NCI-H187 (cell line): ENCODE results near the gene TGFA.

Experiments
- DNase-seq, 2 experiments: peaks; one replicate each; lab custom pipeline; 2025; lab: John Stamatoyannopoulos, UW

Gene TGFA

DNA sequence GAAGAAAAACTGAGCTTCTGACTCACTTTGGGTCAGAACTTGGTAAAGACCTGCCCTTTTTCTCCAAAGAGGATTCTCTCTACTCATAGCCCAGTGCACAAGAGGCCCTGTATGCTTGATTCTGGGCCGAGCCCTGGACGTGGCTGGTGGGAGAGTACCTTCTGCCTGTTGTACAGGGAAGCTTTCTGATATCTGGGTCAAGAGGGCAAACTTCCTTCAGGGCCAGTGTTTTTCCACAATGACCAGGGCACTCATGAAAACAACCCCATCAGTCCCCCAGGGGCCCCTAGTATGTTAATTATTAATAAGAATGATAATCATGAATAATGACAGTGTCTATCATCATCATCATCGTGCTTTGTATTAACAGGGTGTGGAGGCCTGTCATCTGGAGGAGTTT is 90.0 kb downstream of the TGFA start:
- DNase-seq = no peak

DNA sequence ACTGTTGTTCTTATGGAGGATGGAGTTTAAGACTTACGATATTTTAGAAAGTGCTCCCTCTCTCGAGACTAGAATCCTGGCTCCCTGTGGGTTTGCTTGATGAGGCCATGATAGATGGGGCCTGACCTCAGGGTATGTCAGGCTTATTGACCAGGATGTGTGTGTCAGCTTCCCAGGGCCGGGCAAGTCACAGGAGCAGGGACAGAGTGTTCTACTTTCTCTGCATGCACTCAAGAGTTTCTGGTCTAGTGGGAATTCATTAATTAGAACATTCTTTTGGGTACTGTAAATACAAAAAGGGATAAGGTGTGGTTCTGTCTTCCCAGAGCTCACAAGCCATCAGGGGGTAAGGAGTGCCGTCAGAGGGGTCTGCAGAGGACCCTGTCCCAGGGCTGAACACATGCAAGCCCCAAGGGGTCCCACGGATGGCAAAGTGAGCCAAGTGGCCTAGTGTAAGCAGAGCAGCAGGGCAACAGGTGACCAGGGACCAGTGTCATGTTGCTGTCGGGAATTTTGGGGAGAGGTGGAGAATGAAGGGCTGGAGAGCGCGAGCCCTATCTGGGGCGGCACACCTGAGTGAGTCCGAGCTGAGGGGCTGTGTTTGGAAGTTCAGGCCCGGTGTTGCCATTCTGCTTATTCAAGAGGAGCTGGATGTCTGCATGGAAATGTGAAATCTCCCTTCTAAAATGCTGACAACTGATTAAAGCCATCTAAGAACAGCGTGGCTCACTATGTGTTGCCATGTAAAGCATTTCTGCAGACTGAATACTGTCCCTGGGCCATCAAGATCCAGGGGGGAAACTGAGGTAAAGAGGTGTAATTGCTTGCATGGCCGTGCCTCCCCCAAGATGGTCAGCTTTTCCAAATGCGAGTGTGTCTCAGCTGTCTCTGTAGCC is 91.4 kb downstream of the TGFA start:
- DNase-seq = no peak

DNA sequence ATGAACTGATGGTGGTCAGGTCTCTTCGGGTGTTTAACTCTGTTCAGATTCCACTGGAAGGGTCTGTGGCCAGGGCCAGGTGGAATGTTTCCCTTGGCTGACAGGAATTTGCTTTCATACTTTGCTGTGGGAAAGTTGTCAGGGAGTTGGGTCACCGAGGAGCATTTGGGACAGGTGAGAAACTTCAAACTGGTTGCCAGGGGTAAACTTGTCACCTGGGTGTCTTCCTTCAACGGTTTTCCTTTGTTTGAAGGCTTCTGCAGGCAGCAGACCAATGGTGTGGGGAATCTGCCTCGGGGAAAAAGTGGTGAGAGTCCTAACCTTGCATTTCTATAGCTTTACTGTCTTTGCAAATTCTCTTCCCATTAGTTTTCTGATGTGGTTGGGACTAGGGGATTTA is 92.2 kb downstream of the TGFA start:
- no peak for DNase-seq

DNA sequence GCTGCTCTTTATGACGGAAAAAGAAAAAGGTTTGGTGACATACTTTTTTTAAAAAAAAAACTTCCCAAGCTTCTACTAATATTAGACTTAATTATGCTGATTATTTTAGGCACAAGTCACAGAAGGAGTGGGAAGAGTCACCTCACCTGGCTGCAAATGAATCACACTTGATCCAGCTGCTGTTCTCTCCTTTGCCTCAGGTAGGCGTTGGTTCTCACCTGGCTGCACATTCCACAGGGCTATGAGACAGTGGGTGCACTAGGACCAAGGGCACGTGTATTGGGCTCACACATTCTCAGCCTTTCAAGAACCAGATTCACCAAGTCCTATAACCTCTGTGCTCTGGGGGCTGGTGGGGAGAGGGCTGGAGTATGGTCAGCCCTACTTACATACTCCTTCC is 93.3 kb downstream of the TGFA start:
- no peak for DNase-seq

DNA sequence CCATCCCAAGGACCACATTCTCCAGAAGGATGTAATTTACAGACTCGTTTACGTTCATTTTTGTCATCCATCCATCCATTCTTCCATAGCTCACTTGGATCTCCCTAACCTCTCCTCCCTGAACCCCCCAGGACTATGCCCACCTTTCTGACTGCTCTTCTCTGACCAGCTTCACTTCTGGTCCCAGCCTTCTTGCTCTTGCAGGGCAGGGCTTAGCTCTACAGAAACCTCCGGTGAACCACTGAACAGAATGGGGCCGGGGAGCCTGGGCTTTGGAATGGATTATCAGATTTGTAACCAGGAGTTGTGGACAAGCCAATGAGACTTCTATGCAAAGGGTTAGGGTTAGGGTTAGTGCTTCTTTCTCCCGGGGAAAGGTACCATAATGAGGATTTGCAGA is 95.0 kb downstream of the TGFA start:
- DNase-seq = no peak

DNA sequence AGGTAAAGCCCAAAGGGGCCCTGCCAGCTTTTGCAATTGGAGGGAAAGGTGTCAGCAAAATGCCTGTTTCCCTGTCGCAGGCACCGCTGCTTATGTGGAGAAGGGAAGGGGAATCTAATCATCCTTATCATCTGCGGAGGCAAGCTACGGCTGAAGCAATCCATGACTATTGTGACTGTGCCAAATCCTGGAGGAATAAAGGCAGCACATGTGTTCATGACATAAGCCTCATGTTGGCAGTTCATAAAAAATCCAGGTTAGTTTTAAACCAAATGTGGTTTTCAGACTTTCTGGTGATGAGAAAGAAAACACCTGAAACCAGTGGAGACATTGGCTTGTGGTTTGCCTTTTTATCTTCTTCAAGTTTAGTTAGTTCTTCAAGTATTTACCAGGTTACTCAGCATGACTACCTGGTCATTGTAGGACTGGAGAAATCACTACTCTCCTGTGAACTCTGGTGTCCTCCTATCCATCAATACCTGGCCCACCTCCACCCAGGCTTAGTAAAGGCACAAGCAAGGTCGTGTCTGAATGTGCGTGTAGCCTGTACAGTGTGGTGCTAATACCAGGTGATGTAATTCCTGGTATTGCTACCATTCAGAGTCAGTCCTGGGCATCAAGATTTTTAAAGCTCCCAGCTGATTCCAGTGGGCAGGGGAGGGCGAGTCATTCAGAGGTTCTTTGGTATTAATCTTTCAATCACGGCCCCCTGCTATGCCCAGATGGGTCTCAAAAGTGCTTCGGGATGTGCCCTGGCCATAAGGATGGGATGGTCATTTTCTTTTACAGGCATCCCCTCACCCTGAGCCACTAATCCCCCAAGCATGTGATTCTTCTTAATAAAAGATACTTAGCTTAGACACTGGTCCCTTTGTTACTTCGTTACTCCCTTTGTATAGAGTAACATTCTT is 96.8 kb downstream of the TGFA start:
- DNase-seq = no peak

DNA sequence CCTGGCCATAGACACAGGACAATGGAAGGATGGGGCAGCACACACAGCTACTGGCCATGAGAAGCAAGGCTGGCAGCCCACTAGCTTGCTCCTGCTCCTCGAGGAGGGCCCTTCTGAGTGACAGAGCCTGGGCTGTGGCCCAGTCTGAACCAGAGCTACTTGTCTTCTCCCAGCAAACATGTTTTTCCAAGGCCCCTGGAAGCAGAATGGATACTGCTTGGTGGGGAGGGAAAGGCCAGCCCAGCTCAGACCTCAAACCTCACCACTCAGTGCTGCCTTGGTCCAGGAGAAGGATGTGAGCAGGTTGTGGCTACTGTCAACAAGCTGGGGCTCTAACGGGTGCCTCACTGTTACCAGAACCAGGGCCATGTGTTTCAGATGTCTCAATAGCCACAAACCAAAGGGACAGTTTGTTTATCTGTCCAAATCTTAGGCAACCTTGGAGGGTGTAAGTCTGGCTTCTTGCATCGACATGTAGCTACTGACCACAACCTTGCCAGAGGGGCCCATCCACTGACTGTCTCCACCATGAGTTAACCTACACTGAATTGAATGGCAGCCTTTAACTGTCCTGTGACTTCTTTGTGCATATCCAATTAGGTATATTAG is 98.6 kb downstream of the TGFA start:
- DNase-seq = no peak

DNA sequence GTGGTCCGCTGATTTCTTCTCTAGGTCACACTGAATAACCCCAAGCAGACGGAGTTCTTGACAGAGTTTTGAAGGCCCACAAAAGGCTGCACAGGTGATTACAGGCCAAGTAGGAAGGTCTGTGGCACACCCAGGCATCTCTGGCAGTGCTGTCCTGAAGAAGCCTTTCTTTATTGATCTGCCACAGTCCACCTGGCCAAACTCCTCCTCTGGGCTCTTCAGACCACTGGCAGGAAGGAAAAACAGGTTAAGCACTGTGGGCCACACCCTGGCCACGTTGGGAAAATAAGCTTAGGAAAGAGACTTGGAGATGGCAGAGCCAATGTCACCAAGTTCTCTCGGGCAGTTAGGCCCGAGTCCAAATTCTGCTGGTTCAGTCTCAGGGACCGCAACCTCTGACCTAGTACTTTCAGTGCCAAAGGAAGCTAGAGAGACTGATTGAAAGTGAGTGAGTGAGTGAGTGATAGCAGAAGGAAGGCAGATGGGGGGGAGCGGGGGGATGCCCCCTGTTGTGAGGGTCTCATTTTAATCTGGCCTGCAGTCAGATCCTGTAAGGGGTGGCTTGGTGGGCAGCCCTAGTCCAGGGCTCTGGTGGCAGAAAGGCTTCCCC is 102.9 kb downstream of the TGFA start:
- no peak for DNase-seq

DNA sequence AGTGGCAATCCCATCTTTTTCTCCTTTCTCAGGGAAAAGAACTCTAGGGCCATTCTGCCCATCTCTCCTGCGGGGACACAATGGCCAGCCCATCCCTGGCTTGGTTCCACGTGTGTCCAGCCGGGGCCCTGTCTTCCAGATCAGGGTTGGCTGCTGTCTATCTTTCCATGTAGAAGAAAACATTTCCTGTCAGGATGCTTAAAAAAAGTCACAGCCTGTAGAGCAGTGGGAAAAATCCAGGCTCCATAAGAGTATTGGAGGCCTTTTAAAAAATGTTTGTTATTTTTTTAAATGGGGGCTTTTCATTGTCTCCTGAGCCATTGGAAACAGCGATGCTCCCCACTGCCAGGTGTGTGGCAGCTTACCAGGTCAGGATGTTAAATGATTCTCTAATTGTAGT is 105.6 kb downstream of the TGFA start:
- DNase-seq = no peak

DNA sequence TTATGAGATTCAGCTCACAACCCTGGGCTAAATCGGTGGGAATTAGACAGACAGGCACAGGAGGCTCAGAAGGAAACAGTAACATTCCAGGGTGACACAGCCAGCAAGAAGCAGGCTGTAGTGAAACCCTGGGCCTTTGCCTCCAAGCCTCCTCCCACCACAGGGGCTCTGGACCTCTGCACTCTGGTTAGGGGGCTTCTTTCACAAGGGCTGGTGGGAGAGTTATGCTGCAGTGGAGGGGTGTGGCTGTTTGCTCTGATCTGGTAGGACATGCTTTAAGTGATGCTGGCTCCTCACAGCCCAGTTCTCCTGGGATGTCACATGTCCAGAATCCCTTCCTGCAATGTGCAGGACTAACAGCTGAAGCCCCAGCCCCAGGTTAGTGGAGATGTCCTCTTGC is 109.9 kb downstream of the TGFA start:
- DNase-seq = no peak

DNA sequence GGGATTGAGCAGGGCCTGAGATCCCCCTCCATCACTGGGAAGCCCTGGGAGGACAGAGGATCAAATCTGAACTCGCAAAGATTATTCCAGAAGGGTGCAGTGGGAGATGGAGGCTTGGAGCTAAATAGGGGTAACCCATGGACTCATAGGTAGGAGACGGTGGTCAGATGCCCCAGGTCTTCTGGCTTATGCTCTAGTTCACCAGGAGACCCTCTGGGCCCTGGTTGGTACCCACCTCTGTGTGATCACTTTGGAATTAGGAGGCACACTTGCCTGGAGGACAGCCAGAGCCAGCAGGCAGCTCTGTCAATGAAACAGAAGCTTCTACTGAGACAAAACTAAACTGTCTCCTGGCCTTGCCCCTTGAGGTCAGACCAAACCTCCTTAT is 110.6 kb downstream of the TGFA start:
- no peak for DNase-seq

DNA sequence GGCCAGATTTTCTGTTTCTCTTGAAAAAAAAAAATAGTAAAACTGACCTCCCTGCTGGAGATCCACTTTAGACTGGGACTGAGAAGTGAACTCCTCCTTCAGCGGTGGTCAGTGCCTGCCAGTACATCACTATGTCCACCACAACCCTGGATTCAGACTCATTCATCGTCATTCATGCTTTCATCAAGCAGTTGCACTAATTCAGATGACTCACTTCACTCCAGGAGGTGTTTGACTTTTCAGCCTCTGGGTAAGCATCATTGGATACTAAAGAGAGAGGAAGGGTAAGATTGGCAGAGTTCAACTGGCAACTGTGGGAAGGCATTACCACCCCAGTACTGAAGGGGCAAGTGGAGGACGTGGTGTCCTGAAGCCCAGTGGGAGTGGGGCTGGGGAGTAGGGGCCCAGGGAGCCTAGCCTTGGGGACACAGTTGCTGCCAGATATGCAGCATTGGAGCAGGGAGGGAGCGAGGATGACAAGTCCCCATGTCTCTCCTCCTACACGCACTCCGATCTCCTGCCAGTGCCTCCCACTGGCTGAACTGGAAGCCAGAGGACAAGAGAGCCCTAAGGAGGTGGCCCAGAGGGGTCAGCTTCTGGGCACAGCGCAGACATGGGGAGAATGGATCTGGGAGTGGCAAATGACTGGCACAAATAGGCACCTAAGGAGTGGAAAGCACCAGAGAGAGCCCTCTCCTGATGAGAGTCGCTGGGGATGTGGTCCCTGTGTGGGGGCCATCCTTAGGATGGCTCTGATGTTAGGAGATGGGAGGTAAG is 111.1 kb downstream of the TGFA start:
- no peak for DNase-seq

DNA sequence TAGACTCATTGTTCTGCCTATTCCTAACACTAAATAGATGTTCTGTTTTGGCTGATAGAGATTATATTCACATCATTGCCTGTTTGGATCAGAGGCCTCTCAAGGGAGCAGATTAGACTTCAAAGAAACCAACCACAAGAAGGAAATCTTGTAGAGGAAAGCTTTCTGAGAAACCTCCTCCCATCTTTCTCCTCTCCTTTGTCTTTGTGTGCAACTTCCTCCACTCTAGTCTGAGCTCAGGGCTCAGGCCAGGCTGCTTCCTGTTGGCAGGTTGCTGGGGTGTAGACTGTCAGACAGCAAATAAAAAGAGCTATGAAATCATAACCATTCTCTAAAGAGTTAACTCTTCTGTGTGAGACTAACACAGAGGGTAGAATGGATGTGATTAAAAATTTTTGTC is 113.0 kb downstream of the TGFA start:
- DNase-seq = no peak

DNA sequence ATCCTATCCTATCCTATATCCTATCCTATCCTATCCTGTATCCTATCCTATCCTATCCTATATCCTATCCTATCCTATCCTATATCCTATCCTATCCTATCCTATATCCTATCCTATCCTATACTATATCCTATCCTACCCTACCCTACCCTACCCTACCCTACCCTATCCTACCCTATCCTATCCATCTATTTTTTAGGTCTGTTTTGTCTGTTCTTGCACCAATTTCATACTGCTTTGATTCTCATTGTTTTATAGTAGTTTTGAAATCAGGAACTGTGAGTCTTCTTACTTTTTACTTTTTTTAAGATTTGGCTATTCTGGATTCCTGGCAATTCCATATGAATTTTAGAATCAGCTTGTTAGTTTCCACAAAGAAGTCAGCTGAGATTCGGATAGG is 118.5 kb downstream of the TGFA start:
- DNase-seq = no peak

DNA sequence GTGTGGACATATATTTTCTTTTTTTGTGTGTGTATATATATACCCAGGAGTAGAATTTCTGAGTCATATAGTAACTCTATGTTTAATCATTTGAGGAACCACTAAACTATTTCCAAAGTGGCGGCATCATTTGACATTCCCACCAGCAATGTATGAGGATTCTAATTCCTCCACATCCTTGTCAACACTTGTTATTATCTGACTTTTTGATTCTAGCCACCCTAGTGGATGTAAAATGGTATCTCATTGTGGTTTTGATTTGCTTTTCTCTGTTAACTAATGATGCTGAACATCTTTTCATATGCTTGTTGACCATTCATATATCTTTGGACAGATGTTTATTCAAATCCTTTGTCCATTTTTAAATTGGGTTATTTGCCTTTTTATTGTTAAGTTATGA is 120.3 kb downstream of the TGFA start:
- no peak for DNase-seq

DNA sequence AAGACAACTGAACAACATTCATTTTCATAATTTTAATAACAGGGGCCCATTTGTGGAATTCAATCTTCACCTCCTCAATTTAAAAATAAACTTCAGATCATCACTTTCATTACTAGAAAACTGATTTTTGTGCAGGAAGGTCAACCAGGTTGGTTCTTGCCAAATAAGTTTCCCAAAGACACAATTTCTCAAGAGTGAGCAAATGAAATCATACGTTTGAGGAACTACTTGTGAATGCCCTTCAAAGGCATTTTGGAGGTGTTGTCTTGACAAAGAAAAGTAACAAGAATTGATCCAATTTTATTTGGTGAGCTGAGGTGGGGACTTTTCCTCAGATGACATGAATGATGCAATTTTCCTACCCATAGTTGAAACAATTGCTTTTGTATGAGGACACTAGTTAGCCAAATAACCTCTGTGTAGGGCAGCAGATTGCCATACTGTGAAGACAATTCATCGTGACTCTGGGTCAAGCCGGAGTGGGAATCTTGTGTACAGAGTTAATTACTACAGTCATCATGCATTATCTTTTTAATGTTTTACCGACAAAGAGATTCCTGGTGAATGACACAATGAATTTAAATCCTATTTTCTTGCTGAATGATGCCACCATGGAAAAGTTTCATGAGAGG is 121.8 kb downstream of the TGFA start:
- no peak for DNase-seq

DNA sequence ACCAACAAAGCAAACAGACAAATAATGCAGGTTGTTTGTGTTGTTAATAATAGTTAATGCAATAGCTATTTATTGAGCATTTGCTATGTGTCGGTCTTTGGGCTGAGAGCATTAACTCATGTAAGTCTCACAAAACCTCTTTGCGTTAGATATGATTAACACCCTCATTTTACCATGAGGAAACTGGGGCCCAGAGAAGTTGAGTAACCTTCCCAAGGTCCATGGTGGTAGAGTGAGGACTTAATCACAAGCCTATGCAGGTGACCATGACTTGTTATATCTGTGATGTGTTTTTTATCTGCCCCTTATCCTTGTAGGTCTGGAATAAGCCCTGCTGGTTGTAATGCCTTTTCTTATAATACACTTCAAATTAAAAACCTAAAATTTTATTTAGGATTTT is 127.3 kb downstream of the TGFA start:
- DNase-seq = no peak

DNA sequence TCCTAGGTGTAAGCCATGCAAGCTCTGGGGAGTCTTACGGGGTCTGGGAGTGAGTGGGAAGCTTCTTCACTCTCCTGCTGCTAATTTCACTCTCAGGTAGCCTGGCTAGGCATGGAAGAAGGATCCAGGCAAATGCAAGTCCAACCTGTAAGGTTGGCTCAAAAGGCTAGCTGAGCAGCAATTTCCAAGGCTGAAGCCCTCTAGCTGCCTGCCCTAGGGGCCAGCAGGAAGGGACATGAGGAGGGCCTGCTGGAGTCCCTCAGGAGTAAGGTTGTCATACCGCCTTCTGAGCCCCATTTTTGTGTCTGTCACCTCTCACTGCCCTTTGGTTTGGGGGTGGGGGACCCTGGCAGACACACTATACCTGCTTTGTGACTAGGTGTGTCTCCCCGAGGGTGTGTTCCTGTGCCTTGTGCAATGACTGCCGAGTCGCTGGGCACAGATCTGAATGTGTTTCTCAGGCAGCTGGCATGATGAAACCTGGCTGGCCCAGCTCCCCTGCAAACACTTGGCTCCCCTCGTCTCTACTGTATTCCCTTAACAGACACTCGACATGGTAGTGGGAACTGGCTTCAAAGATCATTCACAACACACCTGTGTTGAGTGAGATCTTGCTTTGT is 127.8 kb downstream of the TGFA start:
- no peak for DNase-seq

DNA sequence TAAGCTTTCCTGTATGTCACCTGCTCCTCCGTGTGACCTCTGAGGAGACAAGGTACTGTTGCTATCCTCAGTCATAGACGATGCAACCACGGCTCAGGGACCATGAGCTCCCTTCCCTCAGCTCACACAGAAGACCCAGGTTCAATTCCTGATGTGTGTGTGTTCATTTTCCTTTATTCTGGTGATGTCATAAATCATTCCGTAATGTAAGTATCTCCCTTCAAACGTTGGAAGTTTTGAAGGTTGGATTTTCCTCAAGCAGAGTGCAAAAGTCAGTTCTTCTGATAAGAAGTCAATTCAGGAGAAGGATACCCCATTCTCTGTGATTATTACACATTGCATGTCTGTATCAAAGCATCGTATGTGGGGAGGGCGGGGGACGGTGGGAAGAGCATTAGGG is 132.9 kb downstream of the TGFA start:
- DNase-seq = no peak

DNA sequence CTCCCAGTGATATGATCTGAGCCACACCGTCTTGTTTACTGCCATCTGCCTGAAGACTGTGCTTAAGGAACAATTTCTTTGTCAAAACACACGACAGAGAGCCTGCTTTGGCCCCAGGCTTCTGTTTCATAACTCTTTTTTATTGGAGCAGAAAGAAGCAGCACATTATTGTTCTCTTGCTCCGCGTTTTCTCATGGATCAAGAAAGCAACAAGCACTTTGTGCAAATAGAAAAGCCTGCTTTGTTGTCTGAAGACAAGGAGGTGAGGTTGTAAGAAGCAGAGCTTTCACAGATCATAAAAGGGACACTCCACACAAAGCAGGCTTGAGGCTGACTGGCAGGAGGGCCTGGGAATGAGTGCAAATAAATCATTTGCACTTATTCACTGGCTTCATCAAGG is 133.5 kb downstream of the TGFA start:
- DNase-seq = peak; percentile 80 to 87

DNA sequence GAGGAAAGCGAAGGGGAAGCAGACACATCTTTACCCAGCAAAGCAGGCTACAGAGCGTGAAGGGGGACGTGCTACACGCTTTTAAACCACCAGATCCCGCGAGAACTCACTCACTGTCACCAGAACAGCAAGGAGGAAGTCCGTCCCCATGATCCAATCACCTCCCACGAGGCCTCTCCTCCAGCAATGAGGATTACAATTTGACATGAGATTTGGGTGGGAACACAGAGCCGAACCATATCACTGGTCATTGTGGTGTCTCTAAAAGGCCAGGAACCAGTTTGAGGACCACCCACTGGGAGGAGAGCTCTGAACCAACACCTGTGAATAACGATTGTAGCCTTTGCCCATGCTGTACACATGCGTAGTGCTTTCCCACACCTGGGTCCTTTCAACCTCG is 135.1 kb downstream of the TGFA start:
- DNase-seq = no peak
